HG03060 (cell line): ENCODE data around the gene KRTAP10-1.
"Not testable (repeated sequence)": the region's sequence is repeated elsewhere in the genome, so short reads cannot be mapped to it uniquely, and the experiment has no call there.

ENCODE experiments used
- ATAC-seq: cut with Tn5 transposase; IDR thresholded peaks from one replicate; pipeline ENCODE4 v1.9.1; 2021; ENCODE audit warnings: low read depth, moderate number of reproducible peaks; ENCODE audit not compliant: unreplicated experiment

The KRTAP10-1 gene

GRCh38 chr21:44539991-44540666 is at the start of gene KRTAP10-1:
KRTAP10-1 (minus strand) TSS chr21:44540195; CDS start chr21:44540150, 45 bp downstream.
- ATAC-seq, result no peak

GRCh38 chr21:44589094-44589493 is 49.1 kb upstream of the KRTAP10-1 start:
- no peak for ATAC-seq

- no peak for ATAC-seq
These were observed 45.9 kb upstream of the KRTAP10-1 start for GRCh38 chr21:44585892-44586291.

- ATAC-seq, result no peak
These were observed 43.8 kb upstream of the KRTAP10-1 start for GRCh38 chr21:44583800-44584147.

DNA sequence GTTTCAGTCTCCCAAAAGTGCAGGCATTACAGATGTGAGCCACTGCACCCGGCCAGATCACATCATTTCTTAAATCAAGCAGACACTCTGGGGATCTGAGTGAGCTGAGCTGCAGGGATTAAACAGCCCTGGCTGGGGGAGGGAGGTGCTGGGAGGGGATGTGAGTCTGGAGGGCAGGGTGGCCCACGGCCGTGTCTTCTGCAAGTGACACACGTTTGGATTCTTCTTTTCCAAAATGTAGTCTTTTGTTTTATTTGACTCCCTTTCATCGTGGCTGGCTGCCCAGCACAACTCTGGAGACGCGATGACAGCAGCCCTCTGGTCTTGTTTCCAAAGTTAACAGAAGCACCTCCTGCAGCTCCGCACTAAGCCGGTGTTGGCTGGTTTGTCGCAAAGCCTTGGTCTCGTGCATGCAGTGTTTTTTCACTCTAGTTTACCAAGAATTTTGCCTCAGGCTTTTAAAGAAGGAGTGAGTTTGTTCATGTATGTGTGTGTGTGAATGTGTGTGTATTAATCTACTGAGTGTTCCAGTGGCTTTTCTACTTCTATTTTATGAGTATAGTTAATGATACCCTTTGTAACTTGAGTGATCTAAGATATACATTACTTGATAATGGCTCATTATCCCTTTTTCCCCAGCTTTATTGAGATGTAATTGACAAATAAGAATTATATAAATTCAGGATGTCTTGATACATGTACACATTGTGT is 43.2 kb upstream of the KRTAP10-1 start:
- no peak for ATAC-seq

DNA sequence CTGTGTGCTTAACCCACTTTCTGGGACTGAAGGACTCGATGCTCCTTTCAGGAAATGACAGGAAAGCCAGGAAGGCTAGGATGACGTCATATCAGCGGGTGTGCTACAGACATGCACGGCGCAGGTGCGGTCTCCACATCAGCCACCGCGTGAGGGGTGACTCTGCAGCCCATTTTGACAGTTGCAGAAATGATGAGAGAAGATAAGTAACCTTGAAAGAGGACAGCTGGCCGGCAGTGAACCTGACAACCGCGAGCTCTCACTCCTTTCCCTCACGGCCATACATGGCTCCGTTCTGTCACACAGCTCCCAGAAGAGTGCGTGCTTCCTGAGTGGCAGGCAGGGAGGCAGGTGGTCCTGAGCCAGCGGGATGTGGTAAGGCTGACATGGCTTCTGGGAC is 42.1 kb upstream of the KRTAP10-1 start:
- ATAC-seq, result no peak

GRCh38 chr21:44581158-44581557 is 41.2 kb upstream of the KRTAP10-1 start:
- ATAC-seq, result no peak

- ATAC-seq, result not testable (repeated sequence)
These were observed 40.3 kb upstream of the KRTAP10-1 start, which contains the start of gene KRTAP10-5 for GRCh38 chr21:44580231-44580821. KRTAP10-5 (minus strand) TSS chr21:44580604; CDS start chr21:44580578, 26 bp downstream.

GRCh38 chr21:44579833-44580144 is 39.8 kb upstream of the KRTAP10-1 start:
- ATAC-seq, result no peak

- ATAC-seq, result no peak
These were observed 39.2 kb upstream of the KRTAP10-1 start for GRCh38 chr21:44579056-44579832.

DNA sequence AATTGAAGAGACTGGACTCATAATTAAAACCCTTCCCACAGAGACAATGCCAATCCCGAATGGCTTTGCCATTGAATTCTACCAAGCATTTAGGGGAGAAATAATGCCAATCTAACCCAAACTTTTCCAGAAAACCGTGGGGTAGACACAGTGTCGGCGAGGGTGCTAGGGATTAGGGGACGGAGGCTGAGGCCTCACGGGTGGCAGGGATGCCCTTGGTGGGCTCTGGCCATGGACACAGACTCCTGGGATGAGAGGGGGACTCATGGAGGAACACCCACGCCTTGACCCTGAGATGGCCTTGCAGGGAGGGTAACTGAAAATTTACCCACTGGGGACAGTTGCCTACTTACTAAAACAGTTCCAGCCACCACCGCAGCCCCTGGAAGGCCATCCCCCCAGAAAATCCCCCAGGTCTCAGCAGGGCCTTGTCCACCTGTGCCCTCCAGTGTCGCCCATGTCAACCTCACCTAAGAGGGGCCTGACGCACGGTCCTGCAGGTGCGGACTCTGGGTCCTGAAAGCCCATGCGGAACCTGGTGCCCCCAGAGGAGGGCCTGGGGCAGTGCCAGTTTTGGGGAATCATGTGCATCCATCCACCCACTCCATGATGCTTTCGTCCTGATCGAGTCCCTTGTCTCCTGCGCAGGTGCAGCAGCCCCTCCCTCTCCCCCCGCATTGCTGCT is 38.5 kb upstream of the KRTAP10-1 start:
- ATAC-seq, result no peak

DNA sequence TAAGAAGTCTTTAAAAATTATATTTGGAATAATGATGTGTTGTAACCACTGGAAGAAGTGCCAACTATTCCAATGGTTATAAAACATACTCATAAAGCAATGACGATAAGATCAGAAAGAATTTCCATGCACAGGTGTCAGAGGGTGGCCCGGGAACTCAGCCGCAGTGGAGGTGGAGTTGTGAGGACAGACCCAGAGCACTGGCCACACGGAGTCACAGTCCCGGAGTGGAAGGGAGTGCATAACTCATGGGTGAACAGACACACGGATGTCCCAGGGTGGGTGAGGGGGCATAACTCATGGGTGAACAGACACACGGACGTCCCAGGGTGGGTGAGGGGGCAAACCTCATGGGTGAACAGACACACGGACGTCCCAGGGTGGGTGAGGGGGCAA is 36.0 kb upstream of the KRTAP10-1 start:
- ATAC-seq, result no peak

DNA sequence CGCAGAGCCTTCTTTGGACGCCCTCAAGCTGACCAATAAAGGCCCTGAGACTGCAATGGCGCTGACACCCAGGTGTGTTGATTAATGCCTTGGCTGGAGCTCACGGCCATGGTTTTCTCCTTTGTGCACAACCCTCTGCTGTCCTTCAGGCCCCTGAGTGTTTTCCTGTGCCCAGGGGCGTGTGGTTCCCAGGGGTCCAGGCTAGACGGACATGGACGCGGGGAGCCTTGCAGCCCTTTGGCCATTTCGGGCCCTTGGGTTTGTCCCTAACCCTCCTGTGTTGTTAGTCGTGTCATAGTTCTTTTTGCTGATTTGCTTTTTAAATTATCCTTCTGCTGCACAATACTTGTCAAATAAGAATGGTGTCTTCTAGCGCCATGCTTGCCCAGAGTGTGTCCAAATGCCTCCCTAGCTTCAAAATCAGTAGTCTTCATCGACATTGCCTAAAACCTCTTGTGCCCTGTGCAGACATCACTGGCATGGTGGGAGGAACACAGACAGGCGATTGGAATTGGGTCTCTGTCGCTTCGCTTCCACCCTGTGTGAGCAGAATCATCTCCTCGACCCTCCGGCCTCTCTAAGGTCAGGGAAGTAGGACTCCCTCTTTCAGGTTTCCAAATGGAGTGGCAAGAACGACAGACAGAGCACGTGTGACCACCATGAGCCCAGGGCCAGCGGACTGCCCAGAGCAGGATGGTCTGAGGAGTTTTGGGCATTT is 35.5 kb upstream of the KRTAP10-1 start:
- ATAC-seq, result no peak

DNA sequence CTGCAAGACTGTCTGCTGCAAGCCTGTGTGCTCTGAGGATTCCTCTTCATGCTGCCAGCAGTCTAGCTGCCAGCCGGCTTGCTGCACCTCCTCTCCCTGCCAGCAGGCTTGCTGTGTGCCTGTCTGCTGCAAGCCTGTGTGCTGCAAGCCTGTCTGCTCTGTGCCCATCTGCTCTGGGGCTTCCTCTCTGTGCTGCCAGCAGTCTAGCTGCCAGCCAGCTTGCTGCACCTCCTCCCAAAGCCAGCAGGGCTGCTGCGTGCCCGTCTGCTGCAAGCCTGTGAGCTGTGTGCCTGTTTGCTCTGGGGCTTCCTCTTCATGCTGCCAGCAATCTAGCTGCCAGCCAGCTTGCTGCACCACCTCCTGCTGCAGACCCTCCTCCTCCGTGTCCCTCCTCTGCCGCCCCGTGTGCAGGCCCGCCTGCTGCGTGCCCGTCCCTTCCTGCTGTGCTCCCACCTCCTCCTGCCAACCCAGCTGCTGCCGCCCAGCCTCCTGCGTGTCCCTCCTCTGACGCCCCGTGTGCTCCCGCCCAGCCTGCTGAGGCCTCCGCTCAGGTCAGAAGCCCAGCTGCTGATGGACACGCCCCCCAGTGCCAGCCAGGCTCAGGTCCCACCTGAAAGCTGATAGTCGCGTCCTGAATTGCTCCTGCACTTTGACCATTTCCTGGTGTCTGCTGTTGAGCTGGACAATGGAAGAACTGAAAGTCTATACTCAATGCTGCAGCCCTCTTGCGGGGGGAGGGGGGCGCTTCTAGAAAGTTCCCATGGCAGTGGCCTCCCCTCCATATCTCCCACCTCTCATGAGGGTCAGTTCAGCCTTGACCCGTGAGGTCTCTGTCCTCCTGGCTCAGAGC is 34.7 kb upstream of the KRTAP10-1 start:
- no peak for ATAC-seq

- not testable (repeated sequence) for ATAC-seq
These were observed 33.8 kb upstream of the KRTAP10-1 start, which contains the start of gene KRTAP10-4 for GRCh38 chr21:44573630-44574456. KRTAP10-4 (plus strand) TSS chr21:44573729; CDS start chr21:44573759, 30 bp downstream.

DNA sequence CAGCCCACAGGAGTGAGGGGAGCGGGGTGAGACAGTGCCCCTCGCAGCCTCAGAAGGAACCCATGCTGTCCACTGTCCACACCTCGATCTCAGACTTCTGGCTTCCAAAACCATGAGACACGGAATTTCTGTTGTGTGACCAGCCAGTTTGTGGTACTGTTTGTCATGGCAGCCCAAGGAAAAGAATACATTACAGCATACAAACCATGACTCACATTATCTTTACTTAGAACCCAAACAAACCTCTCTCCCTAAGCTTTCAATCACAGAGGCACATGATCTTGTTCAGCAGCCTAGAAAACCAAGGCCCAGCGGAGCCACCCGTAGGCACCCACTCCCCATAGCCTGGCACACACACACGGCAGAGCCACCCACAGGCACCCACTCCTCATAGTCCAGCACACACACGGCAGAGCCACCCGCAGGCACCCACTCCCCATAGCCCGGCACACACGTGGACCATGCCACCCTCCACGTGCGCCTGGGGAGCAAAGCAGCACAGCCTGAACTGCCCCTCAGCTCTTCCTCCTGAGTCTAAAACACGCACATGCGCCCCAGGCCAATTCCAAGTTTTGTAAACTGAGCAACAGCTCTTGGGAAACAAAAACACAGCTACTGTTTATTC is 33.1 kb upstream of the KRTAP10-1 start:
- ATAC-seq, result no peak
